Measurements from ENCODE around the gene AKAP1.

- TF ChIP-seq, protein P1, sequence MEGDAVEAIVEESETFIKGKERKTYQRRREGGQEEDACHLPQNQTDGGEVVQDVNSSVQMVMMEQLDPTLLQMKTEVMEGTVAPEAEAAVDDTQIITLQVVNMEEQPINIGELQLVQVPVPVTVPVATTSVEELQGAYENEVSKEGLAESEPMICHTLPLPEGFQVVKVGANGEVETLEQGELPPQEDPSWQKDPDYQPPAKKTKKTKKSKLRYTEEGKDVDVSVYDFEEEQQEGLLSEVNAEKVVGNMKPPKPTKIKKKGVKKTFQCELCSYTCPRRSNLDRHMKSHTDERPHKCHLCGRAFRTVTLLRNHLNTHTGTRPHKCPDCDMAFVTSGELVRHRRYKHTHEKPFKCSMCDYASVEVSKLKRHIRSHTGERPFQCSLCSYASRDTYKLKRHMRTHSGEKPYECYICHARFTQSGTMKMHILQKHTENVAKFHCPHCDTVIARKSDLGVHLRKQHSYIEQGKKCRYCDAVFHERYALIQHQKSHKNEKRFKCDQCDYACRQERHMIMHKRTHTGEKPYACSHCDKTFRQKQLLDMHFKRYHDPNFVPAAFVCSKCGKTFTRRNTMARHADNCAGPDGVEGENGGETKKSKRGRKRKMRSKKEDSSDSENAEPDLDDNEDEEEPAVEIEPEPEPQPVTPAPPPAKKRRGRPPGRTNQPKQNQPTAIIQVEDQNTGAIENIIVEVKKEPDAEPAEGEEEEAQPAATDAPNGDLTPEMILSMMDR (conservative IDR thresholded peaks at IDR 0.05 in 1 of 2, IDR thresholded peaks at IDR 0.05 in 1 of 2; ENCODE audit: low read depth in 1 of 2, low read length in 2 of 2): no peak
- no peak for TF ChIP-seq EZH2 (IDR thresholded peaks at IDR 0.05; ENCODE audit: low read length, missing control alignments)
These were observed 12.8 kb upstream of the AKAP1 start for GRCh38 chr17:57071991-57072944.
